ENCODE measurements around the gene RBM41. TPM values are rescaled to one million over a fixed set of nuclear protein-coding genes. Genes with fewer than 3 reads are reported as not detected.

RBM41 gene
- polyA plus RNA-seq, 1 donor from 2014 or later = 11.0 TPM

- Histone ChIP-seq H3K27ac (ENCODE audit: low read length) (no peak overlapping the region), H3K4me3 (ENCODE audit: low read length) (no peak overlapping the region), H3K4me2 (ENCODE audit: low read length) (no peak overlapping the region), H3K9me2 (ENCODE audit: insufficient read depth, low read length) (no peaks in the 10 kb centered on the region), H3K79me2 (replicated peaks; ENCODE audit: insufficient read depth, low read length) (no peaks in the 10 kb centered on the region), H3K36me3 (ENCODE audit: insufficient read depth, low read length) (no peaks in the 10 kb centered on the region), H3F3A (ENCODE audit: insufficient read depth, low read length, poor library complexity, severe bottlenecking) (no peaks in the 10 kb centered on the region), H3K9ac (ENCODE audit: low read length) (no peak overlapping the region), H3K27me3 (ENCODE audit: insufficient read depth, low read depth, low read length) (no peaks in the 10 kb centered on the region), H3K9me3 (ENCODE audit: low read length) (no peaks in the 10 kb centered on the region), H4K20me1 (ENCODE audit: insufficient read depth) (no peaks in the 10 kb centered on the region), H2AFZ (ENCODE audit: low read depth, low read length) (no peak overlapping the region)
- TF ChIP-seq CTCF (IDR thresholded peaks at IDR 0.05; ENCODE audit: poor library complexity, severe bottlenecking) = no peak
- no peak for TF ChIP-seq RAD21 (conservative IDR thresholded peaks at IDR 0.05)
- no peak for TF ChIP-seq TAF1 (IDR thresholded peaks at IDR 0.05; ENCODE audit: low read depth)
- no peak for TF ChIP-seq EP300 (conservative IDR thresholded peaks at IDR 0.05; ENCODE audit: poor library complexity, severe bottlenecking)
- no peak for TF ChIP-seq MXI1 (conservative IDR thresholded peaks at IDR 0.05; ENCODE audit: poor library complexity, severe bottlenecking)
- TF ChIP-seq EZH2 (IDR thresholded peaks at IDR 0.05; ENCODE audit: borderline replicate concordance, insufficient read depth, low read length, poor library complexity, severe bottlenecking) = no peak
- no peak for TF ChIP-seq REST (IDR thresholded peaks at IDR 0.05; ENCODE audit: borderline replicate concordance)
- no peak for TF ChIP-seq POLR2AphosphoS5 (IDR thresholded peaks at IDR 0.05)
- TF ChIP-seq SMC3 (conservative IDR thresholded peaks at IDR 0.05; ENCODE audit: poor library complexity) = no peak
Measured at GRCh38 chrX:107153005-107153404, 34.4 kb upstream of the RBM41 start.

GRCh38 chrX:107146670-107147069, 28.0 kb upstream of the RBM41 start:
- Histone ChIP-seq H3K9ac (ENCODE audit: low read length) (no peak overlapping the region), H4K20me1 (ENCODE audit: insufficient read depth) (no peaks in the 10 kb centered on the region), H3K79me2 (replicated peaks; ENCODE audit: insufficient read depth, low read length) (no peaks in the 10 kb centered on the region), H3K36me3 (ENCODE audit: insufficient read depth, low read length) (no peaks in the 10 kb centered on the region), H3K27me3 (ENCODE audit: insufficient read depth, low read depth, low read length) (no peaks in the 10 kb centered on the region), H3F3A (ENCODE audit: insufficient read depth, low read length, poor library complexity, severe bottlenecking) (no peaks in the 10 kb centered on the region), H3K9me2 (ENCODE audit: insufficient read depth, low read length) (no peaks in the 10 kb centered on the region), H3K4me2 (ENCODE audit: low read length) (no peak overlapping the region), H3K4me3 (ENCODE audit: low read length) (no peak overlapping the region), H3K9me3 (ENCODE audit: low read length) (no peaks in the 10 kb centered on the region), H2AFZ (ENCODE audit: low read depth, low read length) (no peak overlapping the region), H3K27ac (ENCODE audit: low read length) (no peak overlapping the region)
- TF ChIP-seq POLR2AphosphoS5 (IDR thresholded peaks at IDR 0.05) (no peak), CTCF (IDR thresholded peaks at IDR 0.05; ENCODE audit: poor library complexity, severe bottlenecking) (no peak)
